Measurements from ENCODE around the gene XKR7. TPM values are rescaled to one million over a fixed set of nuclear protein-coding genes. Genes with fewer than 3 reads are reported as not detected.

Gene XKR7
- total RNA-seq, 4 donors from 2014 or later = 0.10 TPM; not detected in 3

DNA sequence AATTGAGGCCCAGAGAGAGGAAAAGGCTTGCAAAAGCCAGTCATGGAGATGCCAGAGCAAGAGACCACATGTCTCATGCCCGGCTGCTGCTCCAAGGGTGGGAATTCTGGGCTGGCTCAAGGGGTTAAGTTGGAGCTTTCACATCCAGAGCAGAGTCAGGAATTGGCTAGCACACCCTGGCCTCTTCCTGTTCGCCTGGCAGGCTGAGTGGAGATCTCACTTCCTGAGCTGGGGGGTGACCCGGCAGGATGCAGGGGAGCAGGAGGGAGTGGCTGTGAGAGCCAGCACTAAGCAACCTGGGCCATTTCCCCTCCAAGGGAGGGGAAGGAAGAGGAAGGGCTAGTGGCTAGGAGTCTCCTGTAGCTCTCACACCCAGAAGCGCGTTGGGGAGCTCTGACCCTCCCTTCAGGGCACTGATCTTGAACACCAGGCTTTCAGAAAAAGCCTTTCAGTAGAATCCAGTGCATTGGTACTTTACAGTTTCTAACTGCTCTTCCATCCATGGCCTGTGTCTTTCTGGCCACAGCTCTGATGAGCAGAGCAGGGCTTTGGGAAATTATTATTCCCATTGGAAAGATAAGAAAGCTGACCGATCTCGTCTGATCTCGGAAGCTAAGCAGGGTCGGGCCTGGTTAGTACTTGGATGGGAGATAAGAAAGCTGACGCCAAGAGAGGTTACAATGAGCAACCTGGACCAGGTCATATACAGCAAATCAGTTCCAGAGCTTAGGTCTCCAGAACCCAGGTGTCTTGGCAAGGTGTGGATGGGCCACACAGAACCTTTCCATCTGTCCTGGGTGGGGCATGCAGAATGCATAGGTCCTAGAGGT lies 40.1 kb downstream of the XKR7 start:
- intact Hi-C loops (cut with DNase I) = no loop called here
- Histone ChIP-seq H3K27me3 (no peaks in the 10 kb centered on the region), H3K4me1 (peaks cover 0 to 17% of the 10 kb centered on the region in 2 donors), H3K27ac (peak overlapping the region in 1 of 3 donors; percentile 24), H3K9me3 (no peaks in the 10 kb centered on the region), H3K4me3 (replicated peaks in 1 of 3) (no peak overlapping the region), H3K36me3 (no peaks in the 10 kb centered on the region)
- 30 to 38% methylated on average over 9 to 10 of the region's 10 CpGs for WGBS, 2 donors
- DNase-seq = peak; percentile 13 to 17
- TF ChIP-seq POLR2A (IDR thresholded peaks at IDR 0.05) = no peak
- TF ChIP-seq, protein P1, sequence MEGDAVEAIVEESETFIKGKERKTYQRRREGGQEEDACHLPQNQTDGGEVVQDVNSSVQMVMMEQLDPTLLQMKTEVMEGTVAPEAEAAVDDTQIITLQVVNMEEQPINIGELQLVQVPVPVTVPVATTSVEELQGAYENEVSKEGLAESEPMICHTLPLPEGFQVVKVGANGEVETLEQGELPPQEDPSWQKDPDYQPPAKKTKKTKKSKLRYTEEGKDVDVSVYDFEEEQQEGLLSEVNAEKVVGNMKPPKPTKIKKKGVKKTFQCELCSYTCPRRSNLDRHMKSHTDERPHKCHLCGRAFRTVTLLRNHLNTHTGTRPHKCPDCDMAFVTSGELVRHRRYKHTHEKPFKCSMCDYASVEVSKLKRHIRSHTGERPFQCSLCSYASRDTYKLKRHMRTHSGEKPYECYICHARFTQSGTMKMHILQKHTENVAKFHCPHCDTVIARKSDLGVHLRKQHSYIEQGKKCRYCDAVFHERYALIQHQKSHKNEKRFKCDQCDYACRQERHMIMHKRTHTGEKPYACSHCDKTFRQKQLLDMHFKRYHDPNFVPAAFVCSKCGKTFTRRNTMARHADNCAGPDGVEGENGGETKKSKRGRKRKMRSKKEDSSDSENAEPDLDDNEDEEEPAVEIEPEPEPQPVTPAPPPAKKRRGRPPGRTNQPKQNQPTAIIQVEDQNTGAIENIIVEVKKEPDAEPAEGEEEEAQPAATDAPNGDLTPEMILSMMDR (IDR thresholded peaks at IDR 0.05) = no peak

DNA sequence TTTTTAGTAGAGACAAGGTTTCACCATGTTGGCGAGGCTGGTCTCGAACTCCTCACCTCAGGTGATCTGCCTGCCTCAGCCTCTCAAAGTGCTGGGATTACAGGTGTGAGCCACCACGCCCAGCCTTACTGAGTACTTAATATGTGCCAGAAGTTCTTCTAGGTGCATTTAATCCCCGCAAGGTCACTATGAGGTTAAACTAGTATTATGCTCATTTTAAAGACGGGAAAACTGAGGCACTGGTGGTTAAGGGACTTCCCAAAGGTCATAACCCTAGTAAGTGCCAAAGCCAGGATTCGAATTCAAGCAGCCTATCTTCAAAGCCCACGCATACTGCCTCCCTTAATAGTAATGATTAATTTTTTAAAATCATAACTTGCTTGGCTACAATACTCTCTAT lies 41.6 kb downstream of the XKR7 start:
- WGBS, 2 donors = 80 to 86% methylated on average over 7 of the region's 7 CpGs
- Histone ChIP-seq H3K27me3 (no peaks in the 10 kb centered on the region), H3K9me3 (no peaks in the 10 kb centered on the region), H3K4me1 (peaks cover 0 to 17% of the 10 kb centered on the region in 2 donors), H3K27ac (no peak overlapping the region), H3K36me3 (no peaks in the 10 kb centered on the region), H3K4me3 (replicated peaks in 1 of 3) (no peak overlapping the region)
- intact Hi-C loops (cut with DNase I) = no loop called here
- no peak for DNase-seq
- no peak for TF ChIP-seq POLR2A (IDR thresholded peaks at IDR 0.05)
- TF ChIP-seq, protein P1 (IDR thresholded peaks at IDR 0.05) = no peak

DNA sequence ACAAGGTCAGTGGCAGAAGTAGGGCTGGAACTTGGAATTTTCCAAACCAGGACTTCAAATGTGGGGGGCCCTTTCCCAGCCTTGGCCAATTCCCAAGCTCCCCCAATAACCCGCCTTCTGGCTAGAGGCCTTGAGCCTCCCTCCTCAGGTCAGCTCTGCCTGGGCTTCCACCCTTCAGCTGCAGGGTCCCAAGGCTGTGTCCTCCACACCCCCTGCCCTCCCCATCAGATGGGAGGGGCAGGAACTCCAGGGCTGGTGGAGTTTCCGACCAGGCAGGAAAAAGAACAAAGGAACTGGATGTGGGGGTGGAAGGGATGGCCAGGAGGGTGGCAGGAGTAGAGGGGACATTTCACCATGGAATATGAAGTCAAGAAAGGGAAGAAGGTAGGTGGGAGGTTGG lies 42.1 kb downstream of the XKR7 start, which contains the start of gene CCM2L:
Gene CCM2L, plus strand, starts transcription at position 338 of the 400 bp plus-strand sequence. Its CDS starts 17 bp downstream, at position 355.
- no peaks in the 10 kb centered on the region for H3K9me3 ChIP-seq
- no peaks in the 10 kb centered on the region for H3K36me3 ChIP-seq
- intact Hi-C loops (cut with DNase I) = no loop called here
- peaks cover 0 to 17% of the 10 kb centered on the region in 2 donors for H3K4me1 ChIP-seq
- 42 to 45% methylated on average over 2 of the region's 2 CpGs for WGBS, 2 donors
- H3K4me3 ChIP-seq (replicated peaks in 1 of 3) = no peak within 1 kb of the TSS
- no peak for DNase-seq
- H3K27me3 ChIP-seq = no peaks in the 10 kb centered on the region
- H3K27ac ChIP-seq = no peak within 1 kb of the TSS
- no peak for TF ChIP-seq POLR2A (IDR thresholded peaks at IDR 0.05)
- TF ChIP-seq, protein P1 (IDR thresholded peaks at IDR 0.05) = no peak

DNA sequence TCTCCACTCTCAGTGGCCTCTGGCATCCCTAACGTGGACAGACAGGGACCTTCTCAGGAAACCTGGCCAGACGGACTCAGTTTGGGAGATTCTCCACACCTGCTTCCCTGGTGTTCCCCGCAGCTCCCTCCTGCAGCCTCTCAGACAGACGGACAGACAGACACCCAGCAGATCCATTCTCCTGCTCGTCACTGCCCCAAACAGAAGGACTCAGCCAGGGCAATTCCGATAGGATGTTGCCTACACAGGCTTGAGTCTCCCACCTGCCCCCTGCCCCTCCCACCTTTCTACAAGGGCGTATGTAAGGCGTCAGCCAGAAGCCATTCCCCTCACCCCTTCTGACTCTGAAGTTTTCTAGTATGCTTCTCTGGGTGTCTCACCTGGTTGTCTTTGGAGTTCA lies 42.7 kb downstream of the XKR7 start:
- Histone ChIP-seq H3K27ac (no peak overlapping the region), H3K9me3 (no peaks in the 10 kb centered on the region), H3K4me3 (replicated peaks in 1 of 3) (no peak overlapping the region), H3K4me1 (peaks cover 0 to 17% of the 10 kb centered on the region in 2 donors), H3K27me3 (no peaks in the 10 kb centered on the region), H3K36me3 (no peaks in the 10 kb centered on the region)
- DNase-seq = no peak
- WGBS, 2 donors = 25 to 29% methylated on average over 6 to 8 of the region's 8 CpGs
- intact Hi-C loops (cut with DNase I) = no loop called here
- TF ChIP-seq, protein P1 (IDR thresholded peaks at IDR 0.05) = no peak
- TF ChIP-seq POLR2A (IDR thresholded peaks at IDR 0.05) = no peak

DNA sequence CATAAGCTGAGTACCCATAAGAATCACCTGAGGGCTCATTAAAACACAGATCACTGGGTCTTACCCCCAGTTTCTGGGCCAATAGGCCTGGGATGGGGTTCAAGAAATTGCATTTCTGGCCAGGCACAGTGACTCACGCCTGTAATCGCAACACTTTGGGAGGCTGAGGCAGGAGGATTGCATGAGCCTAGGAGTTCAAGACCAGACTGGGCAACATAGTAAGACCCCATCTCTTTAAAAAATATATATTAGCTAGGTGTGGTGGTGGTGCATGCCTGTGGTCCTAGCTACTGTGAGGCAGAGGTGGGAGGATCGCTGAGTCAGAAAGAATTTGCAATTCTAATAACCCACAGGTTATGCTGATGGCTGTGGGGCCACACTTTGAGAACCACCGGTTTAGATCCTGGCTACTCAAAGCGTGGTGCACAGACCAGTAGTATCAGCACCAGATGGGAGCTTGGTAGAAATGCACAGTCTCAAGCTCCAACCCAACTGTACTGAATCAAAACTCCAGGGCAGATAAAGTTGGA lies 44.3 kb downstream of the XKR7 start:
- WGBS, 2 donors = 73 to 79% methylated on average over 5 of the region's 5 CpGs
- no peak overlapping the region for H3K4me3 ChIP-seq (replicated peaks in 1 of 3)
- H3K4me1 ChIP-seq = peaks cover 0 to 11% of the 10 kb centered on the region in 2 donors
- DNase-seq = no peak
- intact Hi-C loops (cut with DNase I) = no loop called here
- no peaks in the 10 kb centered on the region for H3K9me3 ChIP-seq
- no peaks in the 10 kb centered on the region for H3K27me3 ChIP-seq
- TF ChIP-seq, protein P1 (IDR thresholded peaks at IDR 0.05) = no peak
- no peak for TF ChIP-seq POLR2A (IDR thresholded peaks at IDR 0.05)
- no peaks in the 10 kb centered on the region for H3K36me3 ChIP-seq
- H3K27ac ChIP-seq = no peak overlapping the region
